ENCODE data around the gene PDZD2. TPM values are rescaled to one million over a fixed set of nuclear protein-coding genes. Genes with fewer than 3 reads are reported as not detected.

PDZD2 gene
- total and polyA plus RNA-seq, 9 donors = 21.2 to 58.2 (median 37.8) TPM

- intact Hi-C loops (cut with DNase I) = no loop called here
- Histone ChIP-seq H3K9me3 (no peaks in the 10 kb centered on the region), H3K4me1 (ENCODE audit: insufficient read depth) (peaks cover 12% of the 10 kb centered on the region), H3K27ac (no peak overlapping the region), H3K36me3 (no peaks in the 10 kb centered on the region), H3K27me3 (no peaks in the 10 kb centered on the region), H3K4me3 (no peak overlapping the region)
- 10 to 24% (median 16%) methylated on average over 10 of the region's 10 CpGs for WGBS, 3 donors
- TF ChIP-seq CTCF (IDR thresholded peaks at IDR 0.05) (no peak), EP300 (IDR thresholded peaks at IDR 0.05) (no peak), POLR2A (IDR thresholded peaks at IDR 0.05) (no peak)
- DNase-seq = peak in 3 of 5 donors; percentile 32 to 58 (median 40)
Observed at GRCh38 chr5:31711935-31712592, 73.1 kb downstream of the PDZD2 start.

- WGBS, 3 donors = 77 to 85% (median 78%) methylated on average over 7 of the region's 7 CpGs
- intact Hi-C loops (cut with DNase I) = no loop called here
- no peaks in the 10 kb centered on the region for H3K27me3 ChIP-seq
- H3K9me3 ChIP-seq = no peaks in the 10 kb centered on the region
- DNase-seq = no peak
- H3K4me1 ChIP-seq (ENCODE audit: insufficient read depth) = peaks cover 3% of the 10 kb centered on the region
- TF ChIP-seq EP300 (IDR thresholded peaks at IDR 0.05) = no peak
- no peak for TF ChIP-seq POLR2A (IDR thresholded peaks at IDR 0.05)
- no peak for TF ChIP-seq CTCF (IDR thresholded peaks at IDR 0.05)
- no peak overlapping the region for H3K4me3 ChIP-seq
- no peak overlapping the region for H3K27ac ChIP-seq
- H3K36me3 ChIP-seq = no peaks in the 10 kb centered on the region
Observed at GRCh38 chr5:31717561-31717960, 78.6 kb downstream of the PDZD2 start.

GRCh38 chr5:31720004-31720403, 81.1 kb downstream of the PDZD2 start:
- intact Hi-C loops (cut with DNase I) = no loop called here
- WGBS, 3 donors = 95 to 97% (median 96%) methylated on average over 1 of the region's 1 CpG
- H3K4me1 ChIP-seq (ENCODE audit: insufficient read depth) = peaks cover 2% of the 10 kb centered on the region
- TF ChIP-seq POLR2A (IDR thresholded peaks at IDR 0.05) (no peak), CTCF (IDR thresholded peaks at IDR 0.05) (no peak), EP300 (IDR thresholded peaks at IDR 0.05) (no peak)
- H3K9me3 ChIP-seq = no peaks in the 10 kb centered on the region
- no peaks in the 10 kb centered on the region for H3K36me3 ChIP-seq
- no peaks in the 10 kb centered on the region for H3K27me3 ChIP-seq
- no peak overlapping the region for H3K27ac ChIP-seq
- no peak for DNase-seq
- H3K4me3 ChIP-seq = no peak overlapping the region

GRCh38 chr5:31720811-31721345, 81.9 kb downstream of the PDZD2 start:
- no peak for DNase-seq
- TF ChIP-seq EP300 (IDR thresholded peaks at IDR 0.05) (no peak), CTCF (IDR thresholded peaks at IDR 0.05) (no peak), POLR2A (IDR thresholded peaks at IDR 0.05) (no peak)
- peaks cover 2% of the 10 kb centered on the region for H3K4me1 ChIP-seq (ENCODE audit: insufficient read depth)
- H3K27me3 ChIP-seq = no peaks in the 10 kb centered on the region
- 78 to 85% (median 78%) methylated on average over 4 of the region's 4 CpGs for WGBS, 3 donors
- no peaks in the 10 kb centered on the region for H3K9me3 ChIP-seq
- intact Hi-C loops (cut with DNase I) = no loop called here
- H3K36me3 ChIP-seq = no peaks in the 10 kb centered on the region
- no peak overlapping the region for H3K4me3 ChIP-seq
- H3K27ac ChIP-seq = no peak overlapping the region
